A673 (cell line): ENCODE measurements around the gene DNAJC3.

Source experiments
- EZH2 ChIP-seq: fragments of 200-600 bp; sonication (generic); IDR thresholded peaks from 2 replicates; pipeline ENCODE4 v1.6.1; 2017; ENCODE audit warnings: borderline replicate concordance, low read depth, mild to moderate bottlenecking, mixed read lengths, antibody characterized with exemption, low read length; ENCODE audit not compliant: poor library complexity, severe bottlenecking
- TF ChIP-seq, protein P1 (sequence below): fragments of 300-800, 200-600 bp; sonication (generic); conservative IDR thresholded peaks from 2 replicates; pipeline ENCODE4 v1.5.1; 2017; ENCODE audit warnings: low read depth, mild to moderate bottlenecking, antibody characterized with exemption, low read length, moderate library complexity, mixed read lengths

DNA sequence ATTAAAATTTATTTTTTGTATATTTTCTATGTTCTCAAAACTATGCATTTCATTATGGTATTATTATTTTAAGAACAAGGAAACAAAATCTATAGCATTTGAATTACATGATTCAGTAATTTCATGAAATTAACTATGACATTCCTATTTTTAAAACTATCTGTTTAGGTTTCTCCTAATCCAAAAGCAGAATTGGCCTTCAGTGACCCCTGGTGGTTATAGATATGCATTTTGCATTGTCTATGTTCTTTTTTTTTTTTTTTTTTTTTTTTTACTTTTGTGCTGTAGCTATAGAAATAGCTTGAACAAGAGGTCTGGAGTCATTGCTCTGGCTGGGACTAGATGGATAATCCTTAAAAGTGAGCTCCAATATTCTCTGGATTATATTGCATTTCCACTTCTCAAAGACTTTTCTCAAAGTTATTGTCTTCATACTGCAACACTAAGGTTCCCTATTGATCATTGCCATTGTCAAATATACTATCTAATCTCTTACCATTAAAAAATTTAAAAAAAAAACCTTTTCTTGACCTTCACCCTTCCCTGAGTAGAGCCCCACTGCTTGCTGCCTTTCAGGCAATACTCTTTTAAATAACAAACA is 15.9 kb upstream of the DNAJC3 start:
- TF ChIP-seq, protein P1, sequence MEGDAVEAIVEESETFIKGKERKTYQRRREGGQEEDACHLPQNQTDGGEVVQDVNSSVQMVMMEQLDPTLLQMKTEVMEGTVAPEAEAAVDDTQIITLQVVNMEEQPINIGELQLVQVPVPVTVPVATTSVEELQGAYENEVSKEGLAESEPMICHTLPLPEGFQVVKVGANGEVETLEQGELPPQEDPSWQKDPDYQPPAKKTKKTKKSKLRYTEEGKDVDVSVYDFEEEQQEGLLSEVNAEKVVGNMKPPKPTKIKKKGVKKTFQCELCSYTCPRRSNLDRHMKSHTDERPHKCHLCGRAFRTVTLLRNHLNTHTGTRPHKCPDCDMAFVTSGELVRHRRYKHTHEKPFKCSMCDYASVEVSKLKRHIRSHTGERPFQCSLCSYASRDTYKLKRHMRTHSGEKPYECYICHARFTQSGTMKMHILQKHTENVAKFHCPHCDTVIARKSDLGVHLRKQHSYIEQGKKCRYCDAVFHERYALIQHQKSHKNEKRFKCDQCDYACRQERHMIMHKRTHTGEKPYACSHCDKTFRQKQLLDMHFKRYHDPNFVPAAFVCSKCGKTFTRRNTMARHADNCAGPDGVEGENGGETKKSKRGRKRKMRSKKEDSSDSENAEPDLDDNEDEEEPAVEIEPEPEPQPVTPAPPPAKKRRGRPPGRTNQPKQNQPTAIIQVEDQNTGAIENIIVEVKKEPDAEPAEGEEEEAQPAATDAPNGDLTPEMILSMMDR: peak; percentile 73
- no peak for TF ChIP-seq EZH2
